Activated CD8-positive, alpha-beta T cell treated with anti-CD3 and anti-CD28 coated beads for 36 hours (primary cell): ENCODE results near the gene NTRK1. TPM values are rescaled to one million over a fixed set of nuclear protein-coding genes. Genes with fewer than 3 reads are reported as not detected.

Source experiments
- ATAC-seq: fragments of 200-7000 bp; cut with Tn5 transposase; one replicate; pipeline ENCODE4 v1.10.0; 2021; ENCODE audit warnings: mild to moderate bottlenecking, moderate library complexity
- CTCF ChIA-PET: fragments of 350-600 bp; sonication (Branson Sonifier 250); formaldehyde crosslinking; loops from one replicate; lab custom pipeline; 2021; ENCODE audit warnings: antibody characterized with exemption; lab: Charles Lee
- POLR2A ChIA-PET: fragments of 350-600 bp; sonication (Branson Sonifier 250); formaldehyde crosslinking; loops from one replicate; lab custom pipeline; 2021; ENCODE audit warnings: antibody characterized with exemption; lab: Charles Lee
- DNase-seq: peaks from one replicate; pipeline ENCODE4 v3.0.0-alpha.2; 2020
- H3K27ac Mint-ChIP-seq: one replicate; pipeline ENCODE4 v1.8.0; 2021; ENCODE audit warnings: mild to moderate bottlenecking, mixed read lengths
- H3K27me3 Mint-ChIP-seq: one replicate; pipeline ENCODE4 v1.8.0; 2021; ENCODE audit warnings: mixed read lengths
- H3K36me3 Mint-ChIP-seq: one replicate; pipeline ENCODE4 v1.8.0; 2021; ENCODE audit warnings: low read depth, mixed read lengths
- H3K4me1 Mint-ChIP-seq: one replicate; pipeline ENCODE4 v1.8.0; 2021; ENCODE audit warnings: low read depth, mixed read lengths
- H3K4me3 Mint-ChIP-seq: one replicate; pipeline ENCODE4 v1.8.0; 2021; ENCODE audit warnings: mild to moderate bottlenecking, moderate library complexity, mixed read lengths
- H3K9me3 Mint-ChIP-seq: one replicate; pipeline ENCODE4 v1.8.0; 2021; ENCODE audit warnings: mixed read lengths
- CTCF ChIP-seq: fragments of 200-600 bp; IDR thresholded peaks from one replicate; pipeline ENCODE4 v1.8.0; 2022; ENCODE audit warnings: antibody characterized with exemption, mild to moderate bottlenecking
- intact Hi-C: fragments of 100-400 bp; cut with micrococcal nuclease; formaldehyde crosslinking; loops from one replicate; pipeline ENCODE4 v1.10.0; 2022
- total RNA-seq, 2 experiments: library from RNA; stranded (reverse); gene quantifications; one replicate each; pipeline ENCODE4 v1.2.3, GENCODE V29; 2021

NTRK1 gene
- total RNA-seq, 2 experiments from 2014 or later = 23.5 to 25.9 TPM

DNA sequence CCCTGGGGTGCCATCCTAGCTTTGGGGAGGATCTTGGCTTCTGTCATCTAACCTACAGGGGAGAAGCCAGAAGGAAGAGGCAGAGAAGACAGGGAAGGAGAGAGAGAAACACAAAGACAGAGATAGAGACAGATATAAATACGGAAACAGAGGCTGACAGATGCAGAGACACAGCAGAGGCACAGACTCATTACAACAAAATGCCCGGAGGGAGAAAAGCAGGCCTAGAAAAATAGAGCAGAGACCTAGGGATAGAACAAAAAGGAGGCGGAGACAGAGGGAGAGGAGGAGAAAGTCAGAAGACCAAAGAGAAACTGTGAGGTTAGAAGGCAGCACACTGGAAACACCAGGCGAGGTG lies 34.8 kb downstream of the NTRK1 start:
- Mint-ChIP-seq H3K9me3 (no peaks in the 10 kb centered on the region), H3K4me1 (peaks cover 8% of the 10 kb centered on the region), H3K36me3 (no peaks in the 10 kb centered on the region), H3K27ac (no peak overlapping the region), H3K27me3 (peaks cover 41% of the 10 kb centered on the region), H3K4me3 (no peak overlapping the region)
- ChIA-PET CTCF (no interaction called here), POLR2A (no interaction called here)
- no peak for DNase-seq
- intact Hi-C loops = loop anchor here (10.0 kb wide), 1 partner anchor 211 kb away; no protein-coding TSS in a partner anchor
- no peak for ATAC-seq
- TF ChIP-seq CTCF = no peak

GRCh38 chr1:156895927-156896326 lies 35.3 kb downstream of the NTRK1 start:
- no peak for ATAC-seq
- ChIA-PET POLR2A (no interaction called here), CTCF (interaction anchor here (1.0 kb wide), 1 partner anchor 32 kb away, joined by 3 read pairs; no protein-coding TSS in a partner anchor)
- intact Hi-C loops = loop anchor here (10.0 kb wide), 1 partner anchor 211 kb away; no protein-coding TSS in a partner anchor
- no peak for TF ChIP-seq CTCF
- no peak overlapping the region for H3K4me3 Mint-ChIP-seq
- H3K27me3 Mint-ChIP-seq = peaks cover 39% of the 10 kb centered on the region
- DNase-seq = no peak
- H3K27ac Mint-ChIP-seq = no peak overlapping the region
- peaks cover 8% of the 10 kb centered on the region for H3K4me1 Mint-ChIP-seq
- no peaks in the 10 kb centered on the region for H3K36me3 Mint-ChIP-seq
- no peaks in the 10 kb centered on the region for H3K9me3 Mint-ChIP-seq

- ChIA-PET POLR2A (no interaction called here), CTCF (interaction anchor here (1.0 kb wide), 1 partner anchor 31 kb away, joined by 3 read pairs; no protein-coding TSS in a partner anchor)
- H3K27ac Mint-ChIP-seq = no peak overlapping the region
- intact Hi-C loops = loop anchor here (10.0 kb wide), 1 partner anchor 212 kb away; no protein-coding TSS in a partner anchor
- no peak for DNase-seq
- no peak overlapping the region for H3K4me3 Mint-ChIP-seq
- peaks cover 32% of the 10 kb centered on the region for H3K27me3 Mint-ChIP-seq
- ATAC-seq = no peak
- H3K9me3 Mint-ChIP-seq = no peaks in the 10 kb centered on the region
- no peaks in the 10 kb centered on the region for H3K36me3 Mint-ChIP-seq
- no peak for TF ChIP-seq CTCF
- H3K4me1 Mint-ChIP-seq = peaks cover 8% of the 10 kb centered on the region
Observed at GRCh38 chr1:156896490-156897033, 35.9 kb downstream of the NTRK1 start.

- no peak overlapping the region for H3K27ac Mint-ChIP-seq
- H3K9me3 Mint-ChIP-seq = no peaks in the 10 kb centered on the region
- no peaks in the 10 kb centered on the region for H3K36me3 Mint-ChIP-seq
- peaks cover 8% of the 10 kb centered on the region for H3K4me1 Mint-ChIP-seq
- no peak for TF ChIP-seq CTCF
- H3K27me3 Mint-ChIP-seq = peaks cover 27% of the 10 kb centered on the region
- DNase-seq (no peak), ATAC-seq (no peak)
- CTCF ChIA-PET = interaction anchor here (1.0 to 3.3 kb wide), 4 partner anchors 26 to 41 kb away, joined by 3 to 9 read pairs (median 3); no protein-coding TSS in a partner anchor
- intact Hi-C loops = loop anchor here (10.0 kb wide), 1 partner anchor 212 kb away; no protein-coding TSS in a partner anchor
- POLR2A ChIA-PET = no interaction called here
- H3K4me3 Mint-ChIP-seq = no peak overlapping the region
Observed at GRCh38 chr1:156897078-156897825, 36.6 kb downstream of the NTRK1 start.

DNA sequence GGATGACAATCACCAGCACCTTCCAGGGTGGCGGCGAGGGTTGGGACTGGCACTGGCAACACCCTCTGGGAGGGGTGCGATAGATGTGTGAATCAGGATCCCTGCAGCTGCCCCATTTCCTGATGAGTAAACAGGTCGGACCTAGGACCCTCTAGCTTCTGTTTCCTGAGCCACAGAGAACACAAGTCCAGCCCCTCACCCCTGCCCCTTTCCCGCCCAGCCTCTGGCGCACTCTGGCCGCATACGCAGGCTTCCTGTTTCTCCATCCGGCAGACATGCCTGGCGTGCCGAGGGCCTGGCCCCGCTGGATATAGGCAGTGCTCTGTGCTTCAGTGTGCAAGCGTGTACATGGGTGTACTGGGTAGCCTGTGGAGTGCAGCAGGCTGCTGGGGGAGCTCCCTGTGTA lies 37.5 kb downstream of the NTRK1 start:
- POLR2A ChIA-PET = interaction anchor here (1.0 kb wide), 1 partner anchor 92 kb away, joined by 3 read pairs; no protein-coding TSS in a partner anchor
- ATAC-seq (peak; percentile 45), DNase-seq (no peak)
- Mint-ChIP-seq H3K36me3 (no peaks in the 10 kb centered on the region), H3K4me1 (peaks cover 5% of the 10 kb centered on the region), H3K27ac (no peak overlapping the region), H3K9me3 (no peaks in the 10 kb centered on the region), H3K27me3 (peaks cover 19% of the 10 kb centered on the region), H3K4me3 (no peak overlapping the region)
- CTCF ChIA-PET = interaction anchor here (0.8 to 3.3 kb wide), 8 partner anchors 8 to 192 kb away, joined by 3 to 13 read pairs (median 4); partner anchors contain the start of gene NTRK1
- intact Hi-C loops = loop anchor here (10.0 kb wide), 1 partner anchor 213 kb away; no protein-coding TSS in a partner anchor
- no peak for TF ChIP-seq CTCF
